Activated CD4-positive, alpha-beta T cell treated with anti-CD3 and anti-CD28 coated beads, Interleukin-10, Interleukin-2, amounts not matched to agents 100 ng/mL and 50 ng/mL, durations not matched to agents 16 hours and 8 hours (primary cell): ENCODE results near the gene DVL2.
"Not testable (repeated sequence)": the region's sequence is repeated elsewhere in the genome, so short reads cannot be mapped to it uniquely, and the experiment has no call there.

Experiments used
- DNase-seq: peaks from one replicate; pipeline ENCODE4 v3.0.0-alpha.2; 2020

Gene DVL2

DNA sequence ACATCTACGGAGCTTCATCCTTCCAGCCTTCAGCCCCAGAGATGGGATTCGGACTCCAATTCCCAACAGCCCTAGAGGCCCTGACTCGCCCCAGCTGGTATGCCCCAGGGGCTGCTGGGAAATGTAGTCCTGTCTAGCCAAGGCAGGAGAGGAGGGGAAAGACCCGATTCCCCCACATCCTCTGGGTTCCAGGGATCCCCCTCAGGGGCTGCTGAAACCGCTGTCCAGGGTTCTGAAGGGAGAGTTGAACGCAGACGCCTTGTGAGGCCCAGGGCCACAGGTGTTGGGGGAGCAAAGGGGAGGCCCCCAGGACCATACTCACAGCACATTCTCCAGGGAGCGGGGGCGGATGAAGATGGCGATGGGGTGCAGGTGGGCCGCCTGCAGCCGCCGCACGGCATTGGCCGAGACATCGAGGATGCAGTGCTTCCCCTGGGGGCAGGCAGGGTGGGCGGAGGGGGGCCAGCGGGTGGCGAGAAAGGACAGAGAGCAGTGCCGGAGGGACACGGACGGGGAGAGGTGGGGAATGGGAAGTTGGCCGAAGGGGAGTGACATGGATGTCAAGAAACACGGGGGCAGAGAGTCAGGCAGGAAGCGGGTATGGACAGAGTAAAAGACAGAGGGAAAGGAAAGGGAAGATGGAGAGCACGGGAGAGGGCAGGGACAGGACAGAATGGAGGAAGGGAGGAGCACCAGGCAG lies 42.6 kb downstream of the DVL2 start:
- DNase-seq = peak; percentile 42

DNA sequence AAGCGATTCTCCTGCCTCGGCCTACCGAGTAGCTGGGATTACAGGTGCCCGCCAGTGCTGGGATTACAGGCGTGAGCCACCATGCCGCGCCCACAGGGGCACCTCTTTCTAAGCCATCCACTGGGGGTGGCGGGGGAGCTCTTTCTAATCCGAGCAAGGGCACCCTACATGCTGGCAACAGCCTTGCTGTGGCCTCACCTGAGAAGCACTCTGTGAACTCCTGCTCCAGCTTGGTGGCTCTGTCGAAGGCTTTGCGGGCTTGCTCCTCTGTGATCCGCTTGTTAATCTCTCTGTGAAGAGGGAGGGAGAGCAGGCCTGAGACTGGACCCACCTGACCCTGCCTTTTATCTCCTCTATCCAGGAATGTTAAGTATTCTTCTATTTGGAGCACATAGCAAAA lies 43.2 kb downstream of the DVL2 start:
- no peak for DNase-seq

- no peak for DNase-seq
These were observed 43.9 kb downstream of the DVL2 start for GRCh38 chr17:7190276-7190917.

- DNase-seq = no peak
These were observed 48.1 kb downstream of the DVL2 start for GRCh38 chr17:7186241-7186640.

DNA sequence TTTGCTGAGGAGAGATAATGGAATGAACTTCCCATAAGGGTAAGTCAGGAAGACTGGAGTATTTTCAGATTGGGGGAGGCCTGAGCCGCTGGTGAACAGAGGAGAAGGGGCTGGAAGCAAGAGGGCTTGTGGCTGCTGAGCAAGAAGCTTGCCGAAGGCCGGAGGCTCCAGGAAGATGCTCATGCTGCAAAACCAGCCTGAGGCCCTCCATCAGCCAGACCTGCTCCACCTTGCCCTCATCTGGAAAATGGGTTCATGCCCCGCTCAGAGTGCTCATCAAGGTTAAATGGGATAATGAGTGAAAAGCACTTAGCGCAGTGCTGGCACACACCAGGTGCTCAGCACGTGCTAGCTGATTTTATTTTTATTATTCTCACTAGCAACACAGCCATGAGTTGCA lies 49.7 kb downstream of the DVL2 start:
- DNase-seq = no peak

DNA sequence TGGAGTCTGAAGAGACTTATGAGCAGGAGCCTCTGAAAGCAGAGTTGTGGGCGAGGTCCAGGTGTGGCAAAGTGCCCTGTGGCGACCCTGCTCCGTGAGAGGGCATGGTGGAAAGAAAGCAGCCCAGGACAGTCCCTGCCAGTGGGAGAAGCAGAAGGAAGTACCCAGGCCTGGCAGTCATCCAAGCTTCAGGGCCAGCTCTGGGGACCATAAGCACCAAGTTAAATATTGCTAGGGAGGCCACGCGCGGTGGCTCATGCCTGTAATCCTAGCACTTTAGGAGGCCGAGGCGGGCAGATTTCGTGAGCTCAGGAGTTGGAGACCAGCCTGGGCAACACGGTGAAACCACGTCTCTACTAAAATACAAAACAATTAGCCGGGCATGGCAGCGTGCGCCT lies 50.2 kb downstream of the DVL2 start:
- DNase-seq = no peak

DNA sequence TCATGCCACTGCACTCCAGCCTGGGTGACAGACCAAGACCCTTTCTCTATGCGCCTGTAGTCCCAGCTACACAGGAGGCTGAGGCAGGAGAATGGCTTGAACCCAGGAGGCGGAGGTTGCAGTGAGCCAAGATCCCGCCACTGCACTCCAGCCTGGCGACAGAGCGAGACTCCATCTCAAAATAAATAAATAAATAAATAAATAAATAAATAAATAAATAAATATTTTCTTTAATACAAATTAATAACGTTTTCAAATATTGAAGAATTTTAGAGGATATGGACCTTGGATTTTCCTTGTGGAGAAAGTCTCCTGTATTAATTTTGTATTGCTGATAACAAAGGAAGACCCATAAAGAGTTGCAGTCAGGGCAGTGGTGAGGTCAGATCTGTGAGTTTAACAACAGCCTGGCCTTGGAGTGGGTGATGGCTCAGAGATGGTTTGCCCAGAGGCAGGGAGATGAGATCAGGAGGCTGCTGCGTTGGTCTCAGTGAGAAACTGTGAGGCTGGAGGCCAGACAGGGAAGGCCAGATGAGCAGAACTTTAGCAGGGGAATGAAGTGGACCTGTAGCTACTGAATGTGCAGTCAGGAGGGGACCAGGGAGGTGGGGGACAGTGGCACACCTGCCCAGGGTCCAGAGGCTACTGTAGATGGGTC lies 50.8 kb downstream of the DVL2 start:
- no peak for DNase-seq

- not testable (repeated sequence) for DNase-seq
These were observed 52.2 kb downstream of the DVL2 start for GRCh38 chr17:7182101-7182500.

DNA sequence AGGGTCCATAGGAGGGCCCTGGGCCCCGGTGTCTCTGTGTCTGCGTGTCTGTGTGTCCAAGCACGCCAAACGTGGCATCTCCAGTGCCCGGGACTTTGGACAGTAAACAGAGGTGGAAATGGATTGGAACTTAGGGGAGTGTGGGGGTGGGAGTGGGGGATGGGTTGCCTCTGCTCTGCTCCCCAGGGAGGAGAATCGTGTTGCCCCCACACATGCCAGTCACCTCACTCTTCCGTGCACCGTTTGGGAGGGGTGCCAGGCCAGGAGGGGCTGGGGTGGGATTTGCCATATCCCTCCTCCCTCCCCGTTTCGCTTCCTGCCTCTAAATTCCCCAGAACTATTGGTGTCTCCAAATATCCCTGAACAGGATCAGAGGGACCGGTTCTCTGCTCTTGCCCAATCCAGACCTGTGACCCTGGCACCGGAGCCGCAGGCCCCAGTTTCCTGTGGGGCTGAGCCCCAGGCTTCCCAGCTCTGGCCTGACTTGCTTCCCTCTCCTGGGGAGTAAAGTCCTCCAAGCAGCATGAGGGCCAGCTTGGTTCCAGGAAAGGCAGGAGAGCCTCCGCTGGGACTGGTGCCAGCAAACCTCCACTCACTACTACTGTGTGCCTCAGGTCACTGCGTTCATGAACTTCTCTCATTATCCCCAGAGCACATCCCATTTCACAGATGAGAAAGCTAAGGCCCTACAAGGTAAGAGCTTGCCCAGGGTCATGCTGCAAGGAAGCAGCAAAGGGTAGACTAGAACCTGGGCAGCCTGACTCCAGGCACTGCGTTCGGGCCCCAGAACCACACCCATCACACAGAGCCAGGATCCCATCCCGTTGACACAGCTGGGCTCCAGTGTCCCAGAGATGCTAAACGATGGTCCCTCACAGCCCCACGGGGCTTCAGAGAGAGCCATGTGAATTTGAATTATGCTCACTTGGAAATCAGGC lies 54.7 kb downstream of the DVL2 start, which contains the start of gene ASGR1:
ASGR1 (minus strand) TSS at position 54 of the 938 bp plus-strand sequence. CDS start 807 bp downstream, outside the sequence.
- DNase-seq = no peak

DNA sequence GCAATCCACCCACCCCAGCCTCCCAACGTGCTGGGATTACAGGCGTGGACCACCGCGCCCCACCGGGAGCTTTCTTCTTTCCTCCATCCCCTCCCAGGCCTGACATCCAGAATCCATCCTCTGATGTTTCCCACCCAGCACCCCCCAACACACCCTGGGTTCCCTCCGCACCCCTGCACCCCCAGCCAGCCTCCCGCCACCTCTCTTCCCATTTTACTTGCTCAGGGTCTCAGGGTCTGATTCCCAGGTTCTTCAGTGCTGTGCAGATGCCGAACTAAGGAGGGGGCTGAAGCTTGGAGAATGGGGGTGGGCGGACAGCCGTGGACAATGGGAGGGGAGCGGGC lies 55.4 kb downstream of the DVL2 start:
- DNase-seq = no peak

GRCh38 chr17:7177954-7178477 lies 56.3 kb downstream of the DVL2 start:
- no peak for DNase-seq

DNA sequence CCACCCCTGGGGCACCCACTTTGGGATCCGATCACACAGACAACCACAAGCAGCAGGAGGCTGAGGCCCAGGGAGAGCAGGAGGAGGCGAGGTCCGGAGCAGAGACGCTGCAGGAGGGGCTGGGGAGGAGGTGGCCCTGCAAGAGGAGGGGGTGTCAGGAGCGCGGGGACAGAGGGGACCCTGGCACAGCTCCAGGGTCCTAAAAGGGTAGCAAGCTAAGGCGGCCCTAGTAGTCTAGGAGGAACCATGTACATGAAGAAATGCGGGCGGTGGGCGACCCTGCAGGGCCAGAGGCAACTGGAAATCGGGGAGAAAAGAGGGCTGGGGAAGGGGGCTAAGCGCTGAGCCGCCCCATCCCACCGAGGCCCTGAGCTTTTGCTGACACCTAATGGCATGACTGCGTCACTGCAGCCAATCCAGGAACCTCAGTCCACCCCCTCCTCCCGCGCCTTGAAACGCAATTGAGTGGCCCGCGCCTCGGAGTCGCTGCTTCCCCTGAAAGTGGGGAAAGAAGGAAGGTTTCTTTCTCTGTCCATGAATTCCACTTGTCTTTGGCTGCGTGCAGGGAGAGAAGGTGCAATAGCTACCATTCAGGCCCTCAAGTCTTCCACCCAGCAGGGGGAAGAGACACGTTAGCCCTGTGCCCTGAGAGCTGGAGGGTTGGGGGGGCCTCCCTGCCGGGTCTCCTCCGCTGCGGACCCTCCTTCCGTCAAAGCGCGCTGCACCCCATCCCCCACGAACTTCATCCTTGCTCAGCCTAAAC lies 56.9 kb downstream of the DVL2 start:
- peak; percentile 68 for DNase-seq

DNA sequence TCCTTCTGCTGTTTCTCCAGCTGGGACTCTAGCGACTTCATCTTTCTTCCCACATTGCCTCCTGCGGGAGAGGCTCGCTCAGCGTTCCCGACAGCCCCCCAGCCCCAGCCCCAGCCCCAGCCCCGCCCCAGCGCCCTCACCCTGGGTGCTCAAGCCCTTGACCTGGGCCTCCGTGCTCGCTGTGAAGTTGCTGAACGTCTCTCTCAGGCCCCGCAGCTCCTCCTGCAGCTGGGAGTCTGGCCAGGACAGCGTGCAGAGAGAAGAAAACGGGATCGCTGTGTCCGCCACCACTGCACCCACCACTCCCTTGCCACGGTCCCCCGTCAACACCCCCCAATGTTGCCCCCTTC lies 57.5 kb downstream of the DVL2 start:
- DNase-seq = no peak

DNA sequence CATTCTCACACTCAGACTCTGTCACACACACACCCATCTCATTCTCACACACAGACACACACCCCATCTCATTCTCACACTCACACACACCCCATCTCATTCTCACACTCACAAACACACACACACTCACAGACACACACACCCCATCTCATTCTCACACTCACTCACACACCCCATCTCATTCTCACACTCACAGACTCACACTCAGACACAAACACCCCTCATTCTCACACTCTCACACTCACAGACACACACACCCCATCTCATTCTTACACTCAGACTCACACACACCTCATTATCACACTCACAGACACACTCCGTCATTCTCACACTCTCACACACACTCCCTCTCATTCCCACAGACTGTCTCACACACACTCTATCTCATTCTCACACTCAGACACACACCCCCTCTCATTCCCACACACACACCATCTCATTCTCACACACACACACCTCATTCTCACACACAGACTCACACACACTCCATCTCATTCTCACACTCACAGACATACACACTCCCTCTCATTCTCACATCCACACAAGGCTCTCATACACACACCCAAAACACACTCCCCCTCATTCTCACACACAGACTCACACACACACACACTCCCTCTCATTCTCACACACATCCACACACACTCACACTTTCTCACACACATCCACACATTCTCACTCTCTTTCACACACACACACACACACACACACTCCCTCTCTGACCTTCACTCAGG lies 58.0 kb downstream of the DVL2 start:
- no peak for DNase-seq
